HG02852 (cell line): ENCODE results near the gene TCF23.

Experiments used
- ATAC-seq: cut with Tn5 transposase; IDR thresholded peaks from one replicate; pipeline ENCODE4 v1.9.1; 2021; ENCODE audit warnings: mild to moderate bottlenecking, moderate library complexity; ENCODE audit not compliant: unreplicated experiment

Gene TCF23

DNA sequence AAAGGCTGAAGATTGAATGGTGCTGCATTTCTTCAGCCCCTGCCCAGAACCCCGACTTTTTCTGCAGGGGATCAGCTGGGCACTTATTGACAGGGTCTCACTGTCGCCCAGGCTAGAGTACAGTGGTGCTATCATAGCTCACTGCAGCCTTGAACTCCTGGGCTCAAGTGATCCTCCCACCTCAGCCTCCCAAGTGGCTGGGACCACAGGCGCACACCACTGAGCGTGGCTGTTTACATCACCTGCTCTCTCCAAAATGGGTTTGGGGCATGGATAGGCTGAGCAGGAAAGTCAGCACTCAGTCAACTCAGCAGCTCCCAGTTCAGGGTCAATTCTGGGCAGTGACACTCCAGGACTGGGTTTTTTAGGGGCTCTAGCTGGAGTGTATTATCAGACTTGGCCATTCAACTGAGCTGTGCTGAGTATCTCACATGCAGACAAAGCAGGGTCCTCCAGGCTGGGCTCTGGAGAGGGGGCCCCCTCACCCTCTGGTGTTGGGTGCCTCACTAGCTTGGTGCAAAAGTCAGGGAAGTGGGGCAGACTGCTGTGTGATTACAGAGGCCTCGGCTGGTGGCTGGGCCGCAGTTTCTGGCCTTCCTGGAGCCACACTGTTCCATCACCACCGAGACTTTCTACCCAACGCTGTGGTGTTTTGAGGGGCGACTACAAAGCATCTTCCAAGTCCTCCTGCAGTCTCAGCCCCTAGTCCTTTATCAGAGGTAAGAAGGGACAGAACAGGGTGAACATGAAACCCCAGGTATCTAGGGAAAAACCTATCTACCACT, 20.7 kb upstream of the TCF23 start:
- no peak for ATAC-seq

DNA sequence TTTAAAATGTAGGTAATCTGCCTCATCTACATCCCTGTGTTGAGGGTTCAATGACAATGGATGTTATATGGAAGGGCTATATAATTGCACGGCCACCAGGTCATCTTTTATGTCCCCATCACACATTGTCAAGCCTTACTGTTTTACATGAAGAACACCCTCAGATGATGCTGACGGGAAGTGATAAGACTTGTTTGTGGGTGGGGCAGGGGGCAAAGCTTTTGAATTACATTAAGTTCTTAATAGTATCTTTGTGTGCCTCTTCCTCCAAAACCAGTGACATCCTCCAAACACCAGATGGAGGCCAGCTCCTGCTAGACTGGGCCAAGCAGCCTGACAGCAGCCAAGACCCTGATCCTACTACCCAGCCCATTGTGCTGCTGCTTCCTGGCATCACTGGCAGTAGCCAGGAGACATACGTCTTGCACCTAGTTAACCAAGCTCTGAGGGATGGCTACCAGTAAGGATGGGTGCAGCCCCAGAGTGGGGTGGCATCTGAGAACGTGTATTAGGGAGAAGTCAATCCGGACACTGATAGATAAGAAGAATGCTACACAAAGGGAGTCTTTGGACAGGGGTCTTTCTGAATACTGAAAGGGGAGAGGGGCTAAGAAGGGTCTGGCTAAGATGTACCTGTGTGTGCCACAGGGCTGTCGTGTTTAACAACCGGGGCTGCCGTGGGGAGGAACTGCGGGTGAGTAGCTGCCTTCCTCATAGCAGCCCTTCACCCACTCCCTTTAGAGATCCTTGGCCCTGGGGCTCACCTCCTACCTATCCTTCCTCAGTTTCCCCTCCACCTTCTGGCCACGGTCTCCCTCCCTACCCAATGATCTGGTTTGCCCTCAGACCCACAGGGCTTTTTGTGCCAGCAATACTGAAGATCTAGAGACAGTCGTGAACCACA, 19.9 kb upstream of the TCF23 start:
- ATAC-seq = no peak

DNA sequence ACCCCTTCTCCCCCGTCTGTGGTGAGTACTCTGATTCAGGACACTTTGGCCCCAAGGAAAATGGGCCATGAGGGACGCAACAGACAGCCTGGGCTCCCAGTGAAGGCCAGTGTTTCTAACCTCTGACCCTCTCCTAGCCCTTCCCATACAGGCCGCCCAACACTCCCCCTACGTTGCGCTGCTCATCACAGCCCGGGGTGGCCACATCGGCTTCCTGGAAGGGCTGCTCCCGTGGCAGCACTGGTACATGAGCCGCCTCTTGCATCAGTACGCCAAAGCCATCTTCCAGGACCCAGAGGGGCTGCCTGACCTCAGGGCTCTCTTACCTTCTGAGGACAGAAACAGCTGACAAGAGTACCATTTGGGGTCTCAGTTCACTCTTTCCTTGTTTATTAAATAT, 18.4 kb upstream of the TCF23 start:
- ATAC-seq = no peak

DNA sequence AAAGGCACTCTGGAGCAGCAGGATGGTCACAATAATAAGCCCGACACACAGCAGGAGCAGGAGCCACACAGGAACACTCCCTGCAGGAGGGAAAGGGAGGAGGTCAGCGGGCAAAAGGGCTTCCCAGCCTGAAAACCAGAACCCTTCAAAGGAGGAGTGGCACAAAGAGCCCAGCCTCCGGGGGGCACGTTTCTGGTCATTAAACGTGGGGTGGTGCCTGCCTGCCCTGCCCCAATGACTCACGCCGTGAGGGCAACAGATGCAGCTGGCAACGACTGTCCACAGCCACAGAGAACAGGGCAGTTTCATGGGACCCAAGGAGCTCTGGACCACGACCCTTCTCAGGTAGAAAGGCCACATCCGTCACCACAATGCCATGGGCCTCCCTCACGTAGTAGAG, 17.4 kb upstream of the TCF23 start:
- ATAC-seq = no peak

DNA sequence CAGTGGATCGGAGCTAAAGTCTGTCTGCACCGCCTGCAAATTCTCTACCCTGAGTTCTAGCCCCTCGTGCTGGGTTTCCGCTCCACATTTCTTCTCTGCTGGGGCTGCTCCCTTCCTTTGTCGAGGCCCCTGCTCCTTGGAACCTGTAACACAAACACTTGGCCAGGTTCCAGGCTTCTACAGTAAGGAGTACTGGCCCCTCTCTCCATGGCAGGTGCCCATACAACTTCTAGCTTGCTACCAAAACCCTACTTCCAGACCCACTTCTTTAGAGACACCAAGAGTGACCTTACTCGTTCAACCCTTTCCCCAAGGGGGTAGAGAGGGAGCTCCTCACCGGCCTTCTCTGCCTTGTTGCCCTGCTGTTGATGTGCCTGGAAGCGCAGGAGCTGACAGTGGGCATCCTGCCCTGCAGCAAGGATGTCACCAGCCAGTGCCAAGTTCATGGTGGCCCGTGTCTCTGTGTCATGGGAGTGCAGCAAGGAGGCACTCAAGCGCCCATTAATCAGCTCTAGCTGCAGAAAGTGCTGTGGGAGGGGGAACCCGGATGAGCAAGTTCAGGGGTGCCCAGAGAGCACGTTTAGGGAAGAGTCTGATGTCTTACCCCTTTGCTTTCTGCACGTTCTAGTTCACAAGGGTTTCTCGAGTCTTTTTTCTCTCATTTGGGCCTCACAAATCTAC, 15.5 kb upstream of the TCF23 start:
- no peak for ATAC-seq

DNA sequence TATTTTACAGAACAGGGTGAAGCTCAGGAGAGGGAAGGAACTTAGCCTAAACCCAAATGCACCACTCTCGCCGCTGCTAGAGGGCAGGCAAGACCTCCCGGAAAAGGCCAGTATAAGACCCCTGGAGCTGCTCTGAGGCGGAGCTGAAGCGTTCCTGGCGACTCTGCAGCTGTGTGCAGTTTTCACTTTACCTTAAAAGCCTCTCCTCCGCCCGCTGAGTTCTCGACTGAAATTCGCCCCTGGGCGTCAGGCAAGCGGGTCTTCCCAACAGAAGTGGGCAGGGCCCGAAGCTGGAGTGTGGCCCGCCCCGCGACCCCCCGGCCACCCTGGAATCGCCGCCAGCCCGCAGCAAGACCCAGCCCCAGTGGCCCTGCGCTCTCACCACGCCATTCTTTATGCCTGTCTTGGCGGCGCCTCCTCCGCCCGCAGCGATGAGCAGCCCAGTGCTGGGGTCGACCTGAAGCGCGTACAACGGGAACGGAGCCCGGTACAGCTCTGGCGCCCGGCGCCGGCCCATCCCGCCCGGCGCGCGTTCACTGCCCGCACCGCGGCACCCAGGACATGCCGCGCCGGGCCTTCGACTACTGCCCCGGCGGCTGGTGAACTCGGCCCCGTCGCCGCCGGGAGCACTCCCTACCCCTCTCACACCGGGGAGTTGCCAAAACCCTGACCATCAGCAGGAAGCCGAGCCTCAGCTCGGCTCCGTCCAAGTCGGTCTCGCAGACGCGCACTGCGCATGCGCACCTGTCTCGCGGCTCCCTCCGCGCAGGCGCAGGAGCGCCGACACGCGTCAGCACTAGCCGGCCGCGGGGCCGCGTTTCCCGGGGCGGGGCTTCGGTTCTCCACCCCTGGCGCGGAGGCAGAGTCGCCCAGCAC, 14.7 kb upstream of the TCF23 start, which contains the start of gene PREB:
Gene PREB (minus strand): TSS at position 732 of the 876 bp plus-strand sequence. CDS start 215 bp downstream, at position 517.
- peak; percentile 91 for ATAC-seq

DNA sequence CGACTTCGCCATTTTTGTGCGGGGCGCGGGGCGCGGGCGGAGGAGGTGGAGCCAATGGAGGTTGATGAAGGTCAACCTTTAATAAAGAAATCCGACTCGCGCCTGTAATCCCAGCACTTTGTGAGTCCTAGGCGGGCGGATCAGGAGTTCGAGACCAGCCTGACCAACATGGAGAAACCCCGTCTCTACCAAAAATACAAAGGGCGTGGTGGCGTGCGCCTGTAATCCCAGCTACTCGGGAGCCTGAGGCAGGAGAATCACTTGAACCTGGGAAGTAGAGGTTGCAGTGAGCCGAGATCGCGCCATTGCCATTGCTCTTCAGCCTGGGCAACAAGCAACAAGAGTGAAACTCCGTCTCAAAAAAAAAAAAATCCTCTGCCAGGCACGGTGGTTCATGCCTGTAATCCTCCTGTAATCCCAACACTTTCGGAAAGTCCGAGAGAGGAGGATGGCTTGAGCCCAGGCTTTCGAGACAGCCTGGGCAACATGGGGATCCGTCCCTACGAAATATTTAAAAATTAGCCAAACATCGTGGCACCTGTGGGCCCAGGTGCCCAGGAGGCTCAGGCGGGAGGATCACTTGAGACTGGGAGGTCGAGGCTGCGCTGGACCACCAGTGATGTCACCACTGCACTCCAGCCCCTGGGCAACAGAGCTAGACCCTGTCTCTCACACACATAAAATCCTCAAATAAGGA, 13.9 kb upstream of the TCF23 start:
- no peak for ATAC-seq

DNA sequence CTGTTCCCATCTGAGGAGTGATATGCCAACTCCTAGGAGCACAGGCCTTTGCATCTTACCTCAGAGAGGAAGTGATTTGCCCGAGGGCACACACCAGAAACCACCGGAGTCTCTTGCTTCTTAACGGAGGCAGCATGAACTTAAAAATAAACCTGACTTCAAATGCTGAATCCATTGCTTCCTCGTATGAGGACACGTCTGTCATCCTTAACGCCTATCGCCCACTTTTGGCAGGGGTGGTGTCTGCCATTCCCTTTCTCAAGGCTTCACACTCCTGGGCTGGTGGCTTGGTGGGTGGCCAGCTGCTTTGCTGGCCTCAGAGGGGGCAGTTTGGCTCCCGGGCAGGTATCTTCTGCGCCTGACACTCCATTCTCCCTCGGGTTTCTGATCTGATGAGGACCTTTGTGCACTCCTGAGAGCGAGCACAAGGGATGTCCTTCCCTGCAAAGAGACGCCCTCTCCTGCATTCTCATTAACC, 13.3 kb upstream of the TCF23 start:
- no peak for ATAC-seq

DNA sequence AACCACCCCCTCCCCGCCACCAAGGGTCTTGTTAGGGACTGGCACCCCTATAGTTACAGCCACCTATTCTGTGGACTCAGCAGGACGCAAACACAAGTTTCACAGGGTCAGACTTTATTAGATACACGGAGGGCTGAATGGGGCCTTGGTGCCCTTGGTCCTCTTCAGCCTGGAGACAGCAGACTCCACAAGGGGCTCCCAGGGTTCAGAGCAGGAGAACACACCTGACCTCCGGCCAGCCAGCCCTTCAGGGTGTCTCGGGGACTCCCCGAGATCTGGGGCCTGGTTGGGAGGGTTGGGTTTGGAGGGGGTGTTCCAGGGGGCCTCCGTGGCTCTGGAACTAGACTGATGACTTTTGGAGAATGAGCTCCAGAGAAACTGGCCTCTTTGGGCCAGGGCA, 12.1 kb upstream of the TCF23 start:
- no peak for ATAC-seq

DNA sequence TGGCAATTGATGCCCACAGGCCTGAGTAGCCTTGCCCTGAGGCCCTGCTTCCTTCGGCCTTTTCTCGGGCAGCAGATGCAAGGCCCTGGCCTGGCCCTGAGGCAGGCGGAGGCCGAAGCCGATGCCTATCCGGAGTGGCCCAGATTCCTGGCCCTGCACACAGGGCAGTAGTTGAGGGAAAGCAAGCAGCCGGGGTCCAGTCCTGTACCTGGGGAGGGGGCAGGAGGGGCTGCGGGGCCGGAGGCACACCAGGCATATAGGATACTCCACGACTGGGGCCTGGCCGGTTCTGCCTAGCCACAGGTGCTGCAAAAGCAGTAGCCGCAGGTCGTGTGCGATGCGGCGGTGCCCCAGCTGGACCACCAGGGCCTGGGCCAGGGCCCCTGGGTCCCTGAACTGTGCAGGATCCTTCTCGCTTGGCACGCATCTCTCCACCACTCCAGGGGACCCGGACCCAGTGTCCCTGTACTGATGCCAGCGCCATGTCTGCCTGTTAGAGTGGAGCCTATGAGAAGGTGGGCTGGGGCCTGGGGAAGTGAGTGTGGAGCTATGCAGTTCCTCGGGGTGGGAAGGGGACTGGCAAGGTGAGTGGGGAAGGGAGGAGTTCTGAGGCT, 11.4 kb upstream of the TCF23 start:
- no peak for ATAC-seq

DNA sequence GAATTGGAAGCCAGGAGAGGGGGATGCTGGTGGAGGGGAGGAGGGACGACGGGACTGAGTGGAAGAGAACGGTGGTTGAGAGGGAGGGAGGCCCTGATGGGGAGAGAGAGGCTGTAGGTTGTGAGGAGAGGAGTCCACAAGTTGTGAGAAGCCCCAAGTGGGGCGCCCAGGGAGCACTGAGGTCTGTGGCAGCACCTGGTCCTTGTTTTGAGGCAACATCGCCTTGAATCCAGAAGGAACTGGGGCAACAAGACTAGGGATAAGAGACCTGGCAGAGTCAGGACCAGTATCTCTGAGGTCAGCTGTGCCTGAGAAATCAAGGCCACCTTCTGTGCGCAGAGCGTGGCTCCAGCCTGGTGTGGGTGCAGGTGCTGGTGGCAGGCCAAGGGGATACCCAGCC, 10.7 kb upstream of the TCF23 start:
- ATAC-seq = no peak

DNA sequence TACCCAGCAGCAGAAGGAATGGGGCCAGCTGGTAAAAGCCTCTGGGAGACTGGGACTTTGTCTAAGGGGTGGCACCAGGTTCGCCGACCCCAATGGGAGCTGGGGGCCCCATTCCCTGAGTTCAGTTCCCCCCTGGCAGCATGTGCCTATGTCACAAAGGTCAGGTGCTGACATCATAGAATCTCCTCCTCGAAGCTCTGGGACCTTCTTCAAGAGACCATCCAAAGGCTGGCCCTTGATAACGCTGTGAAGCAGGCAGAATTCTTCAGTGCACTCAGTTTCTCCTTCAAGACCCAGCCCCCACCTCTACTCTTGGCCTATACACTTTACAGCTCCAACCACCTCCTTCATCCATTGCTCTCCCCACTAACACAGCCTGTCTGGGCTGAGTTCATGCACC, 9.5 kb upstream of the TCF23 start, which contains the start of gene PRR30:
Gene PRR30 (minus strand): TSS at position 101 of the 400 bp plus-strand sequence. CDS start 1,081 bp downstream, outside the sequence.
- no peak for ATAC-seq

DNA sequence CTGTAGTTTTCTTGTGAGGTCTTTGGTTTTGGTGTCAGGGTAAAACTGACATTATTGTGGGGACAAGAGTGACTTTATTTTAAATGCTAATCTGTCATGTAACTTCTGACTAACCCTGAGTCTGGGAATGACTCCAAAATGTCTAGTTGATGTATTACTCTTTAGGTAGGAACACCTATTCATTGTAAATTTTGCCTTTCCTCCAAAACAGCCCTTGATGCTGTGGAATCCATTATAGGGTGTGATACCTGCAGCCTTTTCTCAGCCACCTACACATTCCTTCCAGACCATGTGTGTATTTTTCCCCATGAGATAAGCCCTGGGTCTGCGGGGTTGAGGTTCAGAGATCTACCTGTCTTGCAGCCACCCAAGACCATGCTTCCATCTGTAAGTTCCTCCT, 5.5 kb upstream of the TCF23 start:
- no peak for ATAC-seq

DNA sequence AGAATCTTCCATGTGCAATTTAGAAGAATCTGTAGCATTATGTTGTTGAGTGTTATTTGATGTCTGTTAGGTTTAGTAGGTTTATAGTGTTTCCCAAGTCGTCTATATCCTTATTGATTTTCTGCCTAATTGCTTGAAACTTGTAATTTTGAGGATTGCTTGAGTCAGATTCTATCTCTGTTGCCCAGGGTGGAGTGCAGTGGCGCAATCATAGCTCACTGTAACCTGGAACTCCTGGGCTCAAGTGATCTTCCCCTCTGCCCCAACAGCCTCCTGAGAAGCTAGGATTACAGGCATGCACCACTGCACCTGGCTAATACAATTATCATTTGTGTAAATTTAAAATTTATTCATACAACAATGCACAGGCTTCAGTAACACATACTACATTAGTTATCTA, 3.1 kb upstream of the TCF23 start:
- no peak for ATAC-seq

DNA sequence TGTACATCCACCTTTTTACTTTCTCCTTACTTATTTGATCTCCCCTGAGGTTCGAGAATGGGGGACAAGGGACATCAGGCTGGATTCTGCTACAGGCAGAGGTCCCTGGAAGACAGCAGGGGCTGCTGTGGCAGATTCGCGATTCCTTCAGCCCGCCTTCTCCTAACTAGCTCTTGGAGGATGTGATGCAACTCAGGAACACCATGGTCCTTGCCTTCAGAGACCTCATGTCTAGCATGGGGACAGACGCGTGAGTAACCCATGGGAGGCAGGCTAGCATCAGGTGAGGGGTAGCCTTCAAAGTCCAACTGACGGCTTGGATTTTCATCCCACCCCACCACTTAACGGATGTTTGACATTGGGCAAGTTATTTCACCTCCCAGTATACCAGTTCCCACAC, 869 bp upstream of the TCF23 start:
- ATAC-seq = no peak

DNA sequence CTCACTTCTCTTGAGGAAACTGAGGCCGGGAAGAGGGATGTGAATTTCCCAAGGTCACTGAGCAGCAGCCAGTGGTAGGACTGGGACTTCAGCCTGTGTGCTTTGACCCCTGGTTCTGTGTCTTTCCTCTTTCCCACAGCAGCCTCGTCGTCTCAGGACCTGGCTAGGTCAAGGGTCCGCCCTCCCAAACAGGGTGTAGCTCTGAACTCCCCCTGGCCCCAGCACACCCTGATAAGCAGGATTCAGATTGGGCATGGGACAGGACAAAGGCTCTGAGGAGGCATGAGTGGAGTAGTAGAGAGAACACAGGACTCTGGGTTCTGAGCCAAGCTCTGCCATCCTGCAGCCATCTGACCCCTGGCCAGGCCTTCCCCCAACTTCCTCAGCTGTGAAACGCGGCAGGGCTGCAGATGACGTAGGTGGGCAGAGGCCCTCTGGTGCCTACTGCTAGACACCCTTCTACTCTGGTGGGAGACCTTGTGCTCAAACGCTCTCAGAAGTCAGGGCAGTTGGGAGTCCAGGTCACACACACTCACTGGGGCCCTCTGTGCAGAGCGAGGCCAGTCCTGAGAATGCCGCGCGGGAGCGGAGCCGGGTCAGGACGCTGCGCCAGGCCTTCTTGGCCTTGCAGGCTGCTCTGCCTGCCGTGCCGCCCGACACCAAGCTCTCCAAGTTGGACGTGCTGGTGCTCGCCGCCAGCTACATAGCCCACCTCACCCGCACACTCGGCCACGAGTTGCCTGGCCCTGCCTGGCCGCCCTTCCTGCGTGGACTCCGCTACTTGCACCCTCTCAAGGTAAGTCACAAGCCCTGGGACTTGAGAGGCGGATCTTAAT, 984 bp downstream of the TCF23 start:
- no peak for ATAC-seq

DNA sequence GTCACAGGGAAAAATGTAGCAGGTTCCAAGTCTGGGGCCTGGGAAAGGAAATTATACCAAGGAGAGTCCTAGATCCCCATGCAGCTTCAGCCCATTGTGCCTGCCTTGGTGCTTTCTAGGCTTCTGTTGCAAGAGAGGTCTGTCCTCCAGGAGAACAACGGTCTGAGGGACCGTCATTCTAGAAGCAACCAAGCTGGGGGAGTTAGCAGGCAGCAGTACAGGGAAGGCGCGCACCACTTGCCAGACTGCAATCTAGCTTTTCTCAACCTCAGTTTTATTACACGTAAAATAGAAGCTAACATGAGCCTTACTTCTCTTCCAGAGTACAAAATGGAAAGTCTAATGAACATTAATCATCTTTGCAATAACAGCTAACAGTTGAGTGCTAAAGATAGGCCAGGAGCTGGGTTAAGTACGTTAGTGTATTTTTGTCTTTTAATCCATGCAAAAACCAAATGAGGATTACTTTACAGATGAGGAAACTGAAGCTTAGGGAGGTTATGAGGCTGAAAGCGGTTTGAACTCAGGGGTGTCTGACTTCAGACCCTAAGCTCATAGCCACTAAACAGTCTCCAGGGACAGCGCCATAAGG, 1.9 kb downstream of the TCF23 start:
- no peak for ATAC-seq
